ENCODE results near the gene MLLT3.

GRCh38 chr9:20537294-20537693, 85.0 kb downstream of the MLLT3 start:
- no peak for TF ChIP-seq CREB5 (CRISPR knock-in tag; IDR thresholded peaks at IDR 0.05; ENCODE audit: low read depth)
- TF ChIP-seq POU6F1 (CRISPR knock-in tag; IDR thresholded peaks at IDR 0.05; ENCODE audit: borderline replicate concordance, low read depth): no peak
- TF ChIP-seq PATZ1 (CRISPR knock-in tag; IDR thresholded peaks at IDR 0.05; ENCODE audit: borderline replicate concordance): no peak
- TF ChIP-seq OSR1 (CRISPR knock-in tag; IDR thresholded peaks at IDR 0.05): no peak
- no peak for TF ChIP-seq ZNF565 (CRISPR knock-in tag; conservative IDR thresholded peaks at IDR 0.05; ENCODE audit: low read depth)
- no peak for TF ChIP-seq ZFP30 (CRISPR knock-in tag; IDR thresholded peaks at IDR 0.05)
- TF ChIP-seq SNAI2 (CRISPR knock-in tag; IDR thresholded peaks at IDR 0.05): no peak
- no peak for TF ChIP-seq BACH2 (CRISPR knock-in tag; IDR thresholded peaks at IDR 0.05; ENCODE audit: borderline replicate concordance)
- TF ChIP-seq RARB (CRISPR knock-in tag; IDR thresholded peaks at IDR 0.05): no peak

All from SK-N-SH treated with all-trans-retinoic acid at 6 μM for 48 hours (cell line).